ENCODE measurements around the gene TMC1. TPM values are rescaled to one million over a fixed set of nuclear protein-coding genes. Genes with fewer than 3 reads are reported as not detected.
A peak's percentile ranks its signal among the peaks of the same experiment; 100 is the strongest.

TMC1 gene
- total RNA-seq, 2 experiments from 2014 or later = not detected

GRCh38 chr9:72576087-72576486 lies 54.7 kb downstream of the TMC1 start:
- Mint-ChIP-seq H3K4me1 (peaks cover 8% of the 10 kb centered on the region), H3K27me3 (peaks cover 6% of the 10 kb centered on the region), H3K9me3 (ENCODE audit: low read depth) (no peaks in the 10 kb centered on the region), H3K27ac (no peak overlapping the region), H3K4me3 (no peak overlapping the region), H3K36me3 (ENCODE audit: low read depth) (no peaks in the 10 kb centered on the region)
- intact Hi-C loops (cut with DNase I, micrococcal nuclease) = no loop called here
- ATAC-seq (no peak), DNase-seq (no peak)
- CTCF ChIA-PET = interaction anchor here (0.7 to 1.2 kb wide), 3 partner anchors 11 to 206 kb away, joined by 3 to 6 read pairs (median 3); no protein-coding TSS in a partner anchor
- POLR2A ChIA-PET = no interaction called here

GRCh38 chr9:72577212-72577753 lies 55.9 kb downstream of the TMC1 start:
- intact Hi-C loops (cut with DNase I, micrococcal nuclease) = no loop called here
- no peak overlapping the region for H3K27ac Mint-ChIP-seq

GRCh38 chr9:72579190-72579589 lies 57.8 kb downstream of the TMC1 start:
- ATAC-seq (no peak), DNase-seq (no peak)
- POLR2A ChIA-PET = no interaction called here
- Mint-ChIP-seq H3K4me1 (peaks cover 21% of the 10 kb centered on the region), H3K36me3 (ENCODE audit: low read depth) (no peaks in the 10 kb centered on the region), H3K27me3 (peaks cover 5% of the 10 kb centered on the region), H3K9me3 (ENCODE audit: low read depth) (no peaks in the 10 kb centered on the region), H3K27ac (no peak overlapping the region), H3K4me3 (no peak overlapping the region)
- intact Hi-C loops (cut with DNase I, micrococcal nuclease) = no loop called here
- CTCF ChIA-PET = interaction anchor here (0.6 to 2.1 kb wide), 4 partner anchors 10 to 157 kb away, joined by 3 to 8 read pairs (median 4); no protein-coding TSS in a partner anchor

More at GRCh38 chr9:72577212-72577753, 55.9 kb downstream of the TMC1 start:
- Mint-ChIP-seq H3K9me3 (ENCODE audit: low read depth) (no peaks in the 10 kb centered on the region), H3K4me1 (peaks cover 16% of the 10 kb centered on the region), H3K36me3 (ENCODE audit: low read depth) (no peaks in the 10 kb centered on the region), H3K4me3 (no peak overlapping the region), H3K27me3 (peaks cover 6% of the 10 kb centered on the region)
- ATAC-seq = no peak
- CTCF ChIA-PET = interaction anchor here (1.2 kb wide), 1 partner anchor 12 kb away, joined by 5 read pairs; no protein-coding TSS in a partner anchor
- no peak for DNase-seq
- POLR2A ChIA-PET = interaction anchor here (0.6 kb wide), 2 partner anchors 14 to 1058 kb away, joined by 3 to 8 read pairs; no protein-coding TSS in a partner anchor

- DNase-seq = no peak
- H3K27me3 Mint-ChIP-seq = peaks cover 3% of the 10 kb centered on the region
- peaks cover 21% of the 10 kb centered on the region for H3K4me1 Mint-ChIP-seq
- intact Hi-C loops (cut with DNase I, micrococcal nuclease) = loop anchor here in 1 of 2 experiments (5.0 to 10.0 kb wide), 2 partner anchors 55 to 138 kb away; partner anchors contain the start of gene TMC1
- no peak overlapping the region for H3K27ac Mint-ChIP-seq
- H3K4me3 Mint-ChIP-seq = no peak overlapping the region
- POLR2A ChIA-PET = no interaction called here
- peak; percentile 89 for ATAC-seq
- H3K9me3 Mint-ChIP-seq (ENCODE audit: low read depth) = no peaks in the 10 kb centered on the region
- H3K36me3 Mint-ChIP-seq (ENCODE audit: low read depth) = no peaks in the 10 kb centered on the region
- CTCF ChIA-PET = interaction anchor here (0.6 to 2.1 kb wide), 2 partner anchors 9 to 833 kb away, joined by 3 to 8 read pairs; no protein-coding TSS in a partner anchor
Measured at GRCh38 chr9:72579880-72580550, 58.6 kb downstream of the TMC1 start.

GRCh38 chr9:72581694-72582093 lies 60.3 kb downstream of the TMC1 start:
- ATAC-seq = peak; percentile 18
- Mint-ChIP-seq H3K4me3 (no peak overlapping the region), H3K27me3 (peaks cover 3% of the 10 kb centered on the region), H3K27ac (peak overlapping the region; percentile 23), H3K36me3 (ENCODE audit: low read depth) (no peaks in the 10 kb centered on the region), H3K4me1 (peaks cover 32% of the 10 kb centered on the region), H3K9me3 (ENCODE audit: low read depth) (no peaks in the 10 kb centered on the region)
- DNase-seq = peak; percentile 26
- intact Hi-C loops (cut with DNase I, micrococcal nuclease) = loop anchor here in 1 of 2 experiments (5.0 to 10.0 kb wide), 2 partner anchors 57 to 139 kb away; partner anchors contain the start of gene TMC1
- CTCF ChIA-PET = interaction anchor here (1.2 to 1.3 kb wide), 2 partner anchors 8 to 11 kb away, joined by 3 to 4 read pairs; no protein-coding TSS in a partner anchor
- POLR2A ChIA-PET = no interaction called here

GRCh38 chr9:72583370-72583769 lies 62.0 kb downstream of the TMC1 start:
- H3K36me3 Mint-ChIP-seq (ENCODE audit: low read depth) = no peaks in the 10 kb centered on the region
- intact Hi-C loops (cut with DNase I, micrococcal nuclease) = loop anchor here in 1 of 2 experiments (5.0 to 10.0 kb wide), 2 partner anchors 59 to 141 kb away; partner anchors contain the start of gene TMC1
- no peak overlapping the region for H3K27ac Mint-ChIP-seq
- DNase-seq = no peak
- no peaks in the 10 kb centered on the region for H3K9me3 Mint-ChIP-seq (ENCODE audit: low read depth)
- CTCF ChIA-PET = interaction anchor here (1.0 kb wide), 1 partner anchor 87 kb away, joined by 3 read pairs; no protein-coding TSS in a partner anchor
- H3K4me3 Mint-ChIP-seq = no peak overlapping the region
- H3K27me3 Mint-ChIP-seq = peaks cover 3% of the 10 kb centered on the region
- POLR2A ChIA-PET = no interaction called here
- no peak for ATAC-seq
- peaks cover 36% of the 10 kb centered on the region for H3K4me1 Mint-ChIP-seq

- peak overlapping the region; percentile 67 for H3K27ac Mint-ChIP-seq
- peaks cover 3% of the 10 kb centered on the region for H3K27me3 Mint-ChIP-seq
- H3K36me3 Mint-ChIP-seq (ENCODE audit: low read depth) = no peaks in the 10 kb centered on the region
- intact Hi-C loops (cut with DNase I, micrococcal nuclease) = loop anchor here in 1 of 2 experiments (10.0 kb wide), 1 partner anchor 62 kb away; the partner anchor contains the start of gene TMC1
- no peak overlapping the region for H3K4me3 Mint-ChIP-seq
- CTCF ChIA-PET = interaction anchor here (0.5 to 1.4 kb wide), 5 partner anchors 143 to 305 kb away, joined by 3 to 4 read pairs (median 3); no protein-coding TSS in a partner anchor
- DNase-seq (peak; percentile 31), ATAC-seq (peak; percentile 81)
- peaks cover 36% of the 10 kb centered on the region for H3K4me1 Mint-ChIP-seq
- POLR2A ChIA-PET = interaction anchor here (0.9 kb wide), 1 partner anchor 61 kb away, joined by 6 read pairs; no protein-coding TSS in a partner anchor
- no peaks in the 10 kb centered on the region for H3K9me3 Mint-ChIP-seq (ENCODE audit: low read depth)
Measured at GRCh38 chr9:72586388-72587130, 65.2 kb downstream of the TMC1 start.

- intact Hi-C loops (cut with DNase I, micrococcal nuclease) = loop anchor here in 1 of 2 experiments (10.0 kb wide), 1 partner anchor 64 kb away; the partner anchor contains the start of gene TMC1
- H3K36me3 Mint-ChIP-seq (ENCODE audit: low read depth) = no peaks in the 10 kb centered on the region
- peaks cover 29% of the 10 kb centered on the region for H3K4me1 Mint-ChIP-seq
- H3K27ac Mint-ChIP-seq = peak overlapping the region; percentile 20
- ATAC-seq (no peak), DNase-seq (no peak)
- H3K27me3 Mint-ChIP-seq = peaks cover 2% of the 10 kb centered on the region
- no peaks in the 10 kb centered on the region for H3K9me3 Mint-ChIP-seq (ENCODE audit: low read depth)
- no peak overlapping the region for H3K4me3 Mint-ChIP-seq
- POLR2A ChIA-PET = no interaction called here
- CTCF ChIA-PET = interaction anchor here (0.6 to 8.4 kb wide), 6 partner anchors 9 to 563 kb away, joined by 3 to 74 read pairs (median 3); no protein-coding TSS in a partner anchor
Measured at GRCh38 chr9:72588336-72588735, 66.9 kb downstream of the TMC1 start.

GRCh38 chr9:72589667-72590521 lies 68.5 kb downstream of the TMC1 start:
- DNase-seq (no peak), ATAC-seq (peak; percentile 28)
- Mint-ChIP-seq H3K27ac (peak overlapping the region; percentile 65), H3K4me1 (peaks cover 29% of the 10 kb centered on the region), H3K27me3 (peaks cover 6% of the 10 kb centered on the region), H3K4me3 (no peak overlapping the region), H3K36me3 (ENCODE audit: low read depth) (no peaks in the 10 kb centered on the region), H3K9me3 (ENCODE audit: low read depth) (no peaks in the 10 kb centered on the region)
- POLR2A ChIA-PET = interaction anchor here (0.6 kb wide), 1 partner anchor 227 kb away, joined by 4 read pairs; no protein-coding TSS in a partner anchor
- CTCF ChIA-PET = interaction anchor here (0.6 to 8.4 kb wide), 14 partner anchors 8 to 309 kb away, joined by 3 to 74 read pairs (median 4); no protein-coding TSS in a partner anchor
- intact Hi-C loops (cut with DNase I, micrococcal nuclease) = loop anchor here (5.0 to 10.0 kb wide), 8 partner anchors 63 to 553 kb away; partner anchors contain the start of gene TMC1 (in 1 of the 2)

GRCh38 chr9:72590824-72591223 lies 69.4 kb downstream of the TMC1 start:
- peak overlapping the region; percentile 65 for H3K27ac Mint-ChIP-seq
- H3K9me3 Mint-ChIP-seq (ENCODE audit: low read depth) = no peaks in the 10 kb centered on the region
- intact Hi-C loops (cut with DNase I, micrococcal nuclease) = loop anchor here (5.0 to 10.0 kb wide), 7 partner anchors 64 to 554 kb away; no protein-coding TSS in a partner anchor
- H3K36me3 Mint-ChIP-seq (ENCODE audit: low read depth) = no peaks in the 10 kb centered on the region
- ChIA-PET CTCF (interaction anchor here (0.6 to 8.4 kb wide), 4 partner anchors 8 to 310 kb away, joined by 3 to 74 read pairs (median 4); no protein-coding TSS in a partner anchor), POLR2A (no interaction called here)
- DNase-seq (no peak), ATAC-seq (no peak)
- H3K27me3 Mint-ChIP-seq = peaks cover 6% of the 10 kb centered on the region
- H3K4me3 Mint-ChIP-seq = no peak overlapping the region
- H3K4me1 Mint-ChIP-seq = peaks cover 25% of the 10 kb centered on the region
